Mucosa of descending colon (tissue), 3 donors: ENCODE data around the gene ELMO1. TPM values are rescaled to one million over a fixed set of nuclear protein-coding genes. Genes with fewer than 3 reads are reported as not detected.

Experiments used
- ATAC-seq: fragments of 200-7000 bp; cut with Tn5 transposase; one replicate; pipeline ENCODE4 v1.9.1; 2020; ENCODE audit warnings: mild to moderate bottlenecking, moderate library complexity
- DNase-seq, 3 donors: peaks; one replicate each; pipeline ENCODE4 v3.0.0-alpha.2; 2020
- H3K36me3 ChIP-seq: fragments of 200-600 bp; one replicate; pipeline ENCODE4 v1.8.0; 2021; ENCODE audit warnings: low read depth, mild to moderate bottlenecking
- H3K4me1 ChIP-seq: fragments of 200-600 bp; one replicate; pipeline ENCODE4 v1.8.0; 2021; ENCODE audit warnings: low read depth, mild to moderate bottlenecking
- H3K4me3 ChIP-seq: fragments of 200-600 bp; one replicate; pipeline ENCODE4 v1.8.0; 2021; ENCODE audit warnings: mild to moderate bottlenecking
- H3K9me3 ChIP-seq: fragments of 200-600 bp; one replicate; pipeline ENCODE4 v1.8.0; 2021; ENCODE audit warnings: mild to moderate bottlenecking
- intact Hi-C, 2 donors: fragments of 100-400 bp; cut with DNase I in 1 of 2; cut with micrococcal nuclease in 1 of 2; formaldehyde crosslinking; loops; one replicate each; pipeline versions ENCODE4 v1.11.0 to v1.11.1; 2022; cut with DNase I, micrococcal nuclease
- total RNA-seq, 3 donors: library from RNA; stranded (reverse); fragmentation: NEBNext Ultra II Directional in 2 of 3; extraction: Animal tissue kit (Norgen Biotek cat#: 25700) in 2 of 3; gene quantifications; one replicate each; pipeline versions ENCODE4 v1.2.1 to v1.2.4, GENCODE V29; 2021 to 2023
- TF ChIP-seq, protein P1 (sequence below): fragments of 200-600 bp; IDR thresholded peaks from one replicate; pipeline ENCODE4 v1.8.0; 2022; ENCODE audit warnings: antibody characterized with exemption, mild to moderate bottlenecking
- donor health status: DM: no; HTN: no; CAD: no; lungs with moderate emphysema.
- donor health status: DM: no; HTN: no; CAD: no.
- donor health status: DM: no; HTN: yes; CAD: no.

The ELMO1 gene
- total RNA-seq, 3 donors from 2014 or later: 9.7 to 27.2 (median 18.2) TPM

DNA sequence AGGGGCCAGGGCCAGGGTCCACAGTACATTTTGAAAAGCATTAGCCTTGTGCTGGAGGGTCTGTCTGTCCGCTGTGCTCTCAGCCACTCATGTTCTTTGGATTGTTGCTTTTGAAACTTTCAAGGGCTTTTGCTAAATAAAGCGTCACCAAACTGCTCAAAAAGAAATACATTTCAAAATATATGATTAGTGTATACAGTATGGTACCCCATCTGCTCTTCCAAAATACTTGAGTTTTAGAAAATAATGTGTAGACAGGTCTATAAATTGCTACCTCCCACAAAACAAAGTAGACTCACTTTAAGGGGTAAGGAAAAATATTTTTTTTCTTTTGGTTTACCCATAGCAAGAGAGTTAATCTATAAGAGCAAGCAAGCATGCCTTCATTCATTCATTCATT, 530.1 kb downstream of the ELMO1 start:
- TF ChIP-seq, protein P1, sequence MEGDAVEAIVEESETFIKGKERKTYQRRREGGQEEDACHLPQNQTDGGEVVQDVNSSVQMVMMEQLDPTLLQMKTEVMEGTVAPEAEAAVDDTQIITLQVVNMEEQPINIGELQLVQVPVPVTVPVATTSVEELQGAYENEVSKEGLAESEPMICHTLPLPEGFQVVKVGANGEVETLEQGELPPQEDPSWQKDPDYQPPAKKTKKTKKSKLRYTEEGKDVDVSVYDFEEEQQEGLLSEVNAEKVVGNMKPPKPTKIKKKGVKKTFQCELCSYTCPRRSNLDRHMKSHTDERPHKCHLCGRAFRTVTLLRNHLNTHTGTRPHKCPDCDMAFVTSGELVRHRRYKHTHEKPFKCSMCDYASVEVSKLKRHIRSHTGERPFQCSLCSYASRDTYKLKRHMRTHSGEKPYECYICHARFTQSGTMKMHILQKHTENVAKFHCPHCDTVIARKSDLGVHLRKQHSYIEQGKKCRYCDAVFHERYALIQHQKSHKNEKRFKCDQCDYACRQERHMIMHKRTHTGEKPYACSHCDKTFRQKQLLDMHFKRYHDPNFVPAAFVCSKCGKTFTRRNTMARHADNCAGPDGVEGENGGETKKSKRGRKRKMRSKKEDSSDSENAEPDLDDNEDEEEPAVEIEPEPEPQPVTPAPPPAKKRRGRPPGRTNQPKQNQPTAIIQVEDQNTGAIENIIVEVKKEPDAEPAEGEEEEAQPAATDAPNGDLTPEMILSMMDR: no peak
- Histone ChIP-seq H3K36me3 (no peaks in the 10 kb centered on the region), H3K4me1 (no peaks in the 10 kb centered on the region), H3K4me3 (no peak overlapping the region), H3K9me3 (no peaks in the 10 kb centered on the region)
- intact Hi-C loops: no loop called here
- ATAC-seq (no peak), DNase-seq (no peak)

DNA sequence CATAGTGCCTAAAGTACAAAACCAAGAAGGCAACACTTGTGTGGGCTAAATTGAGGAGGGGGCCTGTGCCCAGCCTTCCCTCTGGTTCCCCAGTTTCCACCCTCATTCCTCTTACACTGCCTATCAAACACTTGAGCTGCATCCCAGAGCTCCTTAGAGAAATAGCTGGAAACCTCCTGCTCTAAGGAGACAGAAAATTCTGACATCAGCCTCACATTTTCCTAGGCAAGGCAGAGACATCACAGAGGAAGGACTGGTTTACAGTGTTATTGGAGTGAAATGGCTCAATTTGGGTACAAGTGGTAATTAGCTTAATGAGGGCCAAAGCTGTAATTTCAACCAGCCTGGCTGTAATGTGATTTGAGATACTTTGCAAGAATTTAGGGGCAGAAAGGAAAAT, 532.0 kb downstream of the ELMO1 start:
- Histone ChIP-seq H3K36me3 (no peaks in the 10 kb centered on the region), H3K4me3 (no peak overlapping the region), H3K9me3 (no peaks in the 10 kb centered on the region), H3K4me1 (no peaks in the 10 kb centered on the region)
- DNase-seq (no peak), ATAC-seq (no peak)
- intact Hi-C loops: no loop called here
- TF ChIP-seq, protein P1: no peak

DNA sequence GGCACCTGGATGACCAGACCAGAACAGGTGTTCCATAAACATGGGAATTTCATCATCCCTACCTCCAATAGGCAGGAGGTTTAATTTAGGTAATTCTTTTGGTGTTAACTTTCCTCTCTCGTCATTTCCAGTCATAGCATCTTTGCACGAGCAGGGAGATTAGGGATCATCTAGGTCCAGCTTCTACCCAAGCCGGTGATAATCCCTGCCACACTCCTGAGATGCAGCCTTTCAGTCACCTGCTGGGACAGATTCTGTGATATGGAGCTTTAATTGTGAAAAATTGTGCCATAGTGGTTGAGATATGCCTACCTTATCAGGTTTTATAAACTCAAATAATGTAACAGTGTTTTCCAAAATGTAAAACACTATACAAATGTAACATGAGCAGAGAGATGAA, 532.5 kb downstream of the ELMO1 start:
- intact Hi-C loops: no loop called here
- ATAC-seq: no peak
- TF ChIP-seq, protein P1: no peak
- Histone ChIP-seq H3K9me3 (no peaks in the 10 kb centered on the region), H3K4me1 (no peaks in the 10 kb centered on the region), H3K4me3 (no peak overlapping the region), H3K36me3 (no peaks in the 10 kb centered on the region)
- no peak for DNase-seq

DNA sequence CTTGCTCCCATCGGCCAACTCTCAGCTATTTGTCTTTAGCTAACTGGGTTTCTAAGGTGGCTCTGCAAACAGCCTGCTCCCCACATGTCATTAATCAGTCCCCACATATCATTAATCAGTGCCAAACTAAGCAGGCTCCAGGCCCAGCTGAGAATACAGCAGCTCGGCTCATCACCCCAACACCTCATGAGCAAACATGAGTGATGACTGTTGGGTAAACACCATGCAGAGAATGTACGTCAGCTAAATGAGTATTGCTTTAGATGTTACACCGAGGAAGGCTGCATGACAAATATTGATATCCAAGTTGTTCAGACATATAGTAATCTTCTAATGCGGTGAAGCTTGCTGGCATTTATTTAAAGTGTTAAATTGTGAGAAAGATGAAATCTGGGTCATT, 536.9 kb downstream of the ELMO1 start:
- Histone ChIP-seq H3K9me3 (no peaks in the 10 kb centered on the region), H3K4me1 (no peaks in the 10 kb centered on the region), H3K36me3 (no peaks in the 10 kb centered on the region), H3K4me3 (no peak overlapping the region)
- no peak for DNase-seq
- TF ChIP-seq, protein P1: no peak
- peak; percentile 68 for ATAC-seq
- intact Hi-C loops: no loop called here

DNA sequence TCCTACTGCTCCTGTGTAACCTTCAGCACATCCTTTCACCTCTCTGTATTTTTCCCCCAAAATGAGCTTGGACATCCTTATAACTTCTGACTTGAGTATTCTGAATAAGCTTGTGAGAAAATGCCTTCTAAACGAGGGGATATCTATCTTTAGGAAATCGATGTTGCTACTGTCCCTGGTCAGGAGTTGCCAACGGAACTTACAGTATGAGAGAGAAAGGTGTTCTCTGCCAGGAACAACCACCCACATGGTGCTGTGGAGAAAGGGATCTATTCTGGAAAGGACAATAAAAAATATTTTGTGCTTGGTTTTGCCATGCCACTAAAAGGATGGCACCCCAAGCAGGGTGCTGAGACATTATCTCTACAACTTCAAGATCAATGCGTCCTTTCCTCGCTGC, 537.8 kb downstream of the ELMO1 start:
- DNase-seq (no peak), ATAC-seq (no peak)
- H3K4me1 ChIP-seq: no peaks in the 10 kb centered on the region
- no peaks in the 10 kb centered on the region for H3K36me3 ChIP-seq
- intact Hi-C loops: no loop called here
- TF ChIP-seq, protein P1: no peak
- H3K4me3 ChIP-seq: no peak overlapping the region
- H3K9me3 ChIP-seq: no peaks in the 10 kb centered on the region

DNA sequence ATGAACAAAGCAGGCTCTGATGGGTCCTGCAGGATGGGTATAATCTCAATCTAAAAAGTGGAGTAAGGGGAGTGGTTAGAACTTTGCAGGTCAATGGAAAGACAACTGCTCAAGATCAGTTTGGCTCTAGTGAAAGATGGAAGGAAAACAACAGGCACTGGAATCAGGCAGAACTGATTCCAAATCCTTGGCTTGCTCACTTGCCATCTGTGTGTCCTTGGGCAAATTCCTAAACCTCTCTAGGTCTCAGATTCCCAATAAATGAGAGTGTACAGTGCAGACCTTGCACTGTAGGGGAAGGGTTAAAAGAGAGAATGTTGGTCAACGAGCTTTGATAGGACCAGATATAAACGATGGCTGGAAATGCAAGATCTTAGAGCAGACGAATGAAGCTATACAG, 538.3 kb downstream of the ELMO1 start:
- intact Hi-C loops: no loop called here
- Histone ChIP-seq H3K4me1 (no peaks in the 10 kb centered on the region), H3K4me3 (no peak overlapping the region), H3K9me3 (no peaks in the 10 kb centered on the region), H3K36me3 (no peaks in the 10 kb centered on the region)
- DNase-seq (no peak), ATAC-seq (no peak)
- TF ChIP-seq, protein P1: no peak
